GM12878 (cell line): ENCODE data around the gene WWOX. TPM values are rescaled to one million over a fixed set of nuclear protein-coding genes. Genes with fewer than 3 reads are reported as not detected.

Experiments used
- ATAC-seq: fragments of 200-7000 bp; cut with Tn5 transposase; 3 replicates; pipeline ENCODE4 v1.9.1; 2020; ENCODE audit warnings: mild to moderate bottlenecking, moderate library complexity
- BruUV-seq: library from RNA; stranded (reverse); fragments of 400-500 nt; replicated peaks from 2 replicates; lab custom pipeline; 2021; lab: Mats Ljungman, UMichigan
- CTCF ChIA-PET: fragments of 300-600 bp; sonication (Branson Sonifier 250); formaldehyde crosslinking; extraction: SDS; loops from one replicate; lab custom pipeline; 2021; ENCODE audit warnings: inconsistent platforms; lab: Yijun Ruan, JAX
- POLR2A ChIA-PET: fragments of 350-600 bp; formaldehyde crosslinking; extraction: SDS; loops from one replicate; lab custom pipeline; 2021; ENCODE audit warnings: inconsistent platforms; lab: Charles Lee
- RAD21 ChIA-PET: fragments of 300-600 bp; sonication (Branson Sonifier 250); formaldehyde crosslinking; loops from one replicate; lab custom pipeline; 2023; ENCODE audit warnings: antibody characterized with exemption; ENCODE audit not compliant: unreplicated experiment; lab: Charles Lee
- SMC1A ChIA-PET: fragments of 300-600 bp; sonication (Branson Sonifier 250); formaldehyde crosslinking; loops from one replicate; lab custom pipeline; 2023; ENCODE audit not compliant: unreplicated experiment, uncharacterized antibody; lab: Charles Lee
- DNase-seq: peaks from one replicate; pipeline ENCODE4 v3.0.0-alpha.2; 2011; ENCODE audit warnings: low read depth, low spot score
- FAIRE-seq: peaks from 3 replicates; lab custom pipeline; 2011; peaks lifted over from hg19 to GRCh38; lab: Jason Lieb, UNC
- H2AFZ ChIP-seq: 2 replicates; pipeline ENCODE4 v1.6.0; 2011; ENCODE audit warnings: low read depth, low read length, control low read depth; ENCODE audit not compliant: control insufficient read depth
- H3K27ac ChIP-seq: 2 replicates; pipeline ENCODE4 v1.5.1; 2011; ENCODE audit warnings: control low read depth; ENCODE audit not compliant: control insufficient read depth, insufficient read depth
- H3K27me3 ChIP-seq, 2 experiments: replicated peaks in 1 of 2; 2 replicates each; pipeline versions ENCODE4 v1.6.0 to v1.6.1; 2011; ENCODE audit warnings: low read length in 1 of 2; ENCODE audit not compliant: control insufficient read depth in 2 of 2, insufficient read depth in 2 of 2
- H3K36me3 ChIP-seq, 2 experiments: 2 replicates each; pipeline ENCODE4 v1.5.1; 2011; ENCODE audit warnings: low read length in 1 of 2; ENCODE audit not compliant: control insufficient read depth in 2 of 2, insufficient read depth in 2 of 2
- H3K4me1 ChIP-seq: 2 replicates; pipeline ENCODE4 v1.6.1; 2011; ENCODE audit warnings: mild to moderate bottlenecking, low read length, moderate library complexity, mixed read lengths; ENCODE audit not compliant: control insufficient read depth, insufficient read depth
- H3K4me2 ChIP-seq: 2 replicates; pipeline ENCODE4 v1.6.0; 2011; ENCODE audit warnings: control low read depth; ENCODE audit not compliant: control insufficient read depth, insufficient read depth
- H3K4me3 ChIP-seq: fragments of 200-600 bp; sonication (generic); 2 replicates; pipeline ENCODE4 v1.5.1; 2016
- H3K79me2 ChIP-seq: 2 replicates; pipeline ENCODE4 v1.6.0; 2011; ENCODE audit warnings: low read length; ENCODE audit not compliant: control insufficient read depth, insufficient read depth
- H3K9ac ChIP-seq: 2 replicates; pipeline ENCODE4 v1.8.0; 2011; ENCODE audit warnings: low read length, control low read depth, mixed read lengths; ENCODE audit not compliant: control insufficient read depth, insufficient read depth
- H3K9me3 ChIP-seq: replicated peaks from 3 replicates; pipeline ENCODE4 v1.5.1; 2011; ENCODE audit warnings: mild to moderate bottlenecking, low read length; ENCODE audit not compliant: control insufficient read depth, insufficient read depth
- H4K20me1 ChIP-seq: 2 replicates; pipeline ENCODE4 v1.6.0; 2011; ENCODE audit not compliant: control insufficient read depth, insufficient read depth
- BHLHE40 ChIP-seq, 2 experiments: fragments of 450-650 bp in 1 of 2; IDR thresholded peaks; 2 replicates each; pipeline ENCODE4 v1.6.1; 2011 to 2017; ENCODE audit warnings: low read depth in 2 of 2, borderline replicate concordance in 1 of 2, improper control_type of control experiment in 1 of 2, low read length in 1 of 2, mild to moderate bottlenecking in 1 of 2
- CBX3 ChIP-seq: fragments of 200-600 bp; sonication (generic); IDR thresholded peaks from 2 replicates; pipeline ENCODE4 v1.6.1; 2016; ENCODE audit warnings: low read depth, borderline replicate concordance
- GATAD2B ChIP-seq: fragments of 450-650 bp; conservative IDR thresholded peaks from 2 replicates; pipeline ENCODE4 v1.6.1; 2017; ENCODE audit warnings: low read depth, mild to moderate bottlenecking, moderate library complexity
- NFIC ChIP-seq: IDR thresholded peaks from 2 replicates; pipeline ENCODE4 v1.6.1; 2012; ENCODE audit warnings: low read depth, mild to moderate bottlenecking, inconsistent platforms, low read length, moderate library complexity
- NFYA ChIP-seq: IDR thresholded peaks from 2 replicates; pipeline ENCODE4 v1.6.1; 2011; ENCODE audit warnings: low read depth, mild to moderate bottlenecking, low read length, improper control_type of control experiment, borderline replicate concordance
- SREBF1 ChIP-seq: IDR thresholded peaks from 2 replicates; pipeline ENCODE4 v1.6.1; 2012; ENCODE audit warnings: mild to moderate bottlenecking, low read length
- SUZ12 ChIP-seq: fragments of 200-600 bp; sonication (generic); IDR thresholded peaks from one replicate; pipeline ENCODE4 v1.6.1; 2018; ENCODE audit warnings: antibody characterized with exemption, mild to moderate bottlenecking; ENCODE audit not compliant: unreplicated experiment
- TAF1 ChIP-seq: IDR thresholded peaks from 2 replicates; pipeline ENCODE4 v1.6.1; 2011; ENCODE audit warnings: mild to moderate bottlenecking, low read depth, low read length, borderline replicate concordance
- YY1 ChIP-seq: IDR thresholded peaks from 2 replicates; pipeline ENCODE4 v1.6.1; 2011; ENCODE audit warnings: low read depth, mild to moderate bottlenecking, low read length
- ZBTB11 ChIP-seq: fragments of 450-650 bp; formaldehyde crosslinking; IDR thresholded peaks from 2 replicates; pipeline ENCODE4 v1.5.0; 2022; ENCODE audit warnings: mild to moderate bottlenecking, missing genetic modification characterization
- ZNF207 ChIP-seq: fragments of 450-650 bp; IDR thresholded peaks from 2 replicates; pipeline ENCODE4 v1.6.1; 2014; ENCODE audit warnings: antibody characterized with exemption, mild to moderate bottlenecking, borderline replicate concordance
- ZNF687 ChIP-seq: fragments of 450-650 bp; IDR thresholded peaks from 2 replicates; pipeline ENCODE4 v1.6.1; 2017; ENCODE audit warnings: mild to moderate bottlenecking, moderate library complexity
- WGBS: methylation state at CpG from one replicate; pipeline ENCODE4 v1.1.6; 2016; ENCODE audit warnings: low lambda C conversion rate; ENCODE audit not compliant: insufficient replicate concordance, insufficient coverage; ENCODE audit errors: missing lambda C conversion rate; 5-methylcytosine and 5-hydroxymethylcytosine counted together
- in situ Hi-C: fragments of 300-500 bp; cut with MboI; formaldehyde crosslinking; loops from 9 replicates; pipeline ENCODE4 v1.14.3; 2018; ENCODE audit warnings: mixed read lengths
- intact Hi-C: fragments of 100-400 bp; cut with micrococcal nuclease; formaldehyde crosslinking; loops from one replicate; pipeline ENCODE4 v1.14.2; 2022; ENCODE audit not compliant: unreplicated experiment
- polyA plus RNA-seq, 11 experiments: library from polyadenylated mRNA; depleted of rRNA in 4 of 11; unstranded in 6 of 11; stranded (reverse) in 5 of 11; fragments of >200 nt; fragmentation: Nextera tagmentation in 4 of 11; fragmentation: Illumina TruSeq in 1 of 11; extraction: Ambion mirVana in 4 of 11; extraction: Trizol in 1 of 11; gene quantifications; 1 replicate in 1 of 11; 2 replicates in 10 of 11; pipeline versions ENCODE4 v1.2.1 to v1.2.3, GENCODE V29; 2011 to 2016; ENCODE audit warnings: inconsistent platforms in 2 of 11, missing spikeins in 2 of 11, low read depth in 1 of 11
- total RNA-seq, 4 experiments: library from RNA; depleted of rRNA in 3 of 4; stranded (reverse); fragments of >200 nt in 3 of 4; fragmentation: Illumina TruSeq in 1 of 4; extraction: Trizol in 1 of 4; gene quantifications; 2 replicates each; pipeline versions ENCODE4 v1.2.1 to v1.2.3, GENCODE V29; 2013 to 2021
- TF ChIP-seq, protein P1 (sequence below): IDR thresholded peaks from 2 replicates; pipeline ENCODE4 v1.6.1; 2011; ENCODE audit warnings: borderline replicate concordance, low read depth, mild to moderate bottlenecking, moderate library complexity, low read length; ENCODE audit not compliant: insufficient read depth, poor library complexity, severe bottlenecking

The WWOX gene
- total and polyA plus RNA-seq, 10 of the 15 experiments (the other 5 are each of a cell fraction or from before 2014, with no cell fraction given) = 2.8 to 24.4 (median 17.8) TPM

- TF ChIP-seq ZNF207 = no peak
- TF ChIP-seq NFIC = no peak
- no peak for TF ChIP-seq BHLHE40 (IDR thresholded peaks at IDR 0.05; ENCODE audit: borderline replicate concordance in 1 of 2, low read depth in 2 of 2, low read length in 1 of 2)
Measured at GRCh38 chr16:78198288-78198687, 98.8 kb downstream of the WWOX start (continued).

- SMC1A ChIA-PET = no interaction called here
- TF ChIP-seq ZBTB11 (no peak), SREBF1 (no peak), GATAD2B (no peak), CBX3 (no peak), TAF1 (no peak), NFYA (no peak), NFIC (no peak), SUZ12 (no peak), YY1 (no peak), ZNF687 (no peak)
- TF ChIP-seq, protein P1, sequence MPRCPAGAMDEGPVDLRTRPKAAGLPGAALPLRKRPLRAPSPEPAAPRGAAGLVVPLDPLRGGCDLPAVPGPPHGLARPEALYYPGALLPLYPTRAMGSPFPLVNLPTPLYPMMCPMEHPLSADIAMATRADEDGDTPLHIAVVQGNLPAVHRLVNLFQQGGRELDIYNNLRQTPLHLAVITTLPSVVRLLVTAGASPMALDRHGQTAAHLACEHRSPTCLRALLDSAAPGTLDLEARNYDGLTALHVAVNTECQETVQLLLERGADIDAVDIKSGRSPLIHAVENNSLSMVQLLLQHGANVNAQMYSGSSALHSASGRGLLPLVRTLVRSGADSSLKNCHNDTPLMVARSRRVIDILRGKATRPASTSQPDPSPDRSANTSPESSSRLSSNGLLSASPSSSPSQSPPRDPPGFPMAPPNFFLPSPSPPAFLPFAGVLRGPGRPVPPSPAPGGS = no peak
Measured at GRCh38 chr16:78199325-78200022, 100.0 kb downstream of the WWOX start.

More at GRCh38 chr16:78199325-78200022, 100.0 kb downstream of the WWOX start:
- H2AFZ ChIP-seq = no peak overlapping the region
- H3K79me2 ChIP-seq = no peaks in the 10 kb centered on the region
- DNase-seq (no peak), FAIRE-seq (no peak), ATAC-seq (no peak)
- H3K4me1 ChIP-seq = no peaks in the 10 kb centered on the region; the same call in 1 of the 2 replicates
- H3K27ac ChIP-seq = no peak overlapping the region
- no peaks in the 10 kb centered on the region for H4K20me1 ChIP-seq
- BruUV-seq = no TSS peak
- ChIA-PET CTCF (no interaction called here), RAD21 (no interaction called here), POLR2A (no interaction called here)
- intact Hi-C loops (no loop called here), in situ Hi-C loops (no loop called here)
- H3K9me3 ChIP-seq = no peaks in the 10 kb centered on the region
- no peaks in the 10 kb centered on the region for H3K27me3 ChIP-seq
- no peak overlapping the region for H3K4me3 ChIP-seq
- H3K36me3 ChIP-seq = no peaks in the 10 kb centered on the region
- no peak overlapping the region for H3K9ac ChIP-seq
- 65% methylated on average over 7 of the region's 7 CpGs for WGBS
- H3K4me2 ChIP-seq = no peak overlapping the region
